Tibial nerve (tissue), 4 donors: Measurements from ENCODE around the gene SHD.

ENCODE experiments used
- EP300 ChIP-seq, 2 donors: sonication (generic); formaldehyde crosslinking; IDR thresholded peaks; one replicate each; pipeline ENCODE4 v1.6.1; 2017; ENCODE audit warnings: antibody characterized with exemption in 2 of 2, mild to moderate bottlenecking in 1 of 2
- POLR2A ChIP-seq, 2 donors: fragments of 450-650 bp; IDR thresholded peaks; one replicate each; pipeline ENCODE4 v1.6.1; 2017; ENCODE audit warnings: antibody characterized with exemption in 2 of 2, mild to moderate bottlenecking in 2 of 2, moderate library complexity in 2 of 2
- TF ChIP-seq, protein P1 (sequence below), 5 experiments: fragments of 200-600 bp in 3 of 5; fragments of 450-650 bp in 2 of 5; sonication (generic) in 3 of 5; IDR thresholded peaks; one replicate each; pipeline ENCODE4 v1.5.1; 2016 to 2019; ENCODE audit warnings: antibody characterized with exemption in 5 of 5, mild to moderate bottlenecking in 3 of 5, moderate library complexity in 2 of 5

DNA sequence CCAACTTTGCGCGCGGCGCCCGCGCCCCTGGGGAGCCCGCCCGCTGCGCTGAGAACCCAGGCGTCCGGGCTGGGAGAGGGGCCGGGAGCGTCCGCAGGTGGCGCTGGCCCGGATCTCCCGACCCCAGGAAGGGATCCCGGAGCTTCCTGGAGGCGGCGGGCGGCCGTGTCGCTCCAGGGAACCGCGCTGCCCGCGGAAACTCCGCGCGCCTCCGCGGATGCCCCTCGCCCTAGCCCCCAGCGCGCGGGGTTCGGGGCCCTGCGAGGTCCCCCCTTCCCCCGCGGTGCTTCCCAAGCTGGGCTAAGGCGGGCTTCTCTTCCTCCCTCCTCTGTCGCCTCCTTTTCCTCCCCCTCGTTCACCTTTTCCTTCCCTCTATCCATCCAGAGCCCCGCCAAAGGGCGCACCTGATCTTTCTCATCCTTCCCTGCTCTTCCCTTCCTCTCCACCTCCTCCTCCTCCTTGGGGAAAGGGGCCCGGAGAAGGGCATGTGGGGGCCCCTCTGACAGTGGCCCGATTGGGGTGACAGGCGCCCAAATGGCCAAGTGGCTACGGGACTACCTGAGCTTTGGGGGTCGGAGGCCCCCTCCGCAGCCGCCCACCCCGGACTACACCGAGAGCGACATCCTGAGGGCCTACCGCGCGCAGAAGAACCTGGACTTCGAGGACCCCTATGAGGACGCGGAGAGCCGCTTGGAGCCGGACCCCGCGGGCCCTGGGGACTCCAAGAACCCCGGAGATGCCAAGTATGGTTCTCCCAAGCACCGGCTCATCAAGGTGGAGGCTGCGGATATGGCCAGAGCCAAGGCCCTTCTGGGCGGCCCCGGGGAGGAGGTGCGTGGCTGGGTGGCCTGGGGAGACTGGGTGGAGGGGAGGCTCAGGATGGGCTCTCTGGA lies 710 bp downstream of the SHD start:
- TF ChIP-seq, protein P1, sequence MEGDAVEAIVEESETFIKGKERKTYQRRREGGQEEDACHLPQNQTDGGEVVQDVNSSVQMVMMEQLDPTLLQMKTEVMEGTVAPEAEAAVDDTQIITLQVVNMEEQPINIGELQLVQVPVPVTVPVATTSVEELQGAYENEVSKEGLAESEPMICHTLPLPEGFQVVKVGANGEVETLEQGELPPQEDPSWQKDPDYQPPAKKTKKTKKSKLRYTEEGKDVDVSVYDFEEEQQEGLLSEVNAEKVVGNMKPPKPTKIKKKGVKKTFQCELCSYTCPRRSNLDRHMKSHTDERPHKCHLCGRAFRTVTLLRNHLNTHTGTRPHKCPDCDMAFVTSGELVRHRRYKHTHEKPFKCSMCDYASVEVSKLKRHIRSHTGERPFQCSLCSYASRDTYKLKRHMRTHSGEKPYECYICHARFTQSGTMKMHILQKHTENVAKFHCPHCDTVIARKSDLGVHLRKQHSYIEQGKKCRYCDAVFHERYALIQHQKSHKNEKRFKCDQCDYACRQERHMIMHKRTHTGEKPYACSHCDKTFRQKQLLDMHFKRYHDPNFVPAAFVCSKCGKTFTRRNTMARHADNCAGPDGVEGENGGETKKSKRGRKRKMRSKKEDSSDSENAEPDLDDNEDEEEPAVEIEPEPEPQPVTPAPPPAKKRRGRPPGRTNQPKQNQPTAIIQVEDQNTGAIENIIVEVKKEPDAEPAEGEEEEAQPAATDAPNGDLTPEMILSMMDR (IDR thresholded peaks at IDR 0.05) = no peak
- TF ChIP-seq POLR2A (IDR thresholded peaks at IDR 0.05) (no peak), EP300 (IDR thresholded peaks at IDR 0.05) (no peak)
